Colonic mucosa (tissue), 4 donors: ENCODE results near the gene C19orf67. TPM values are rescaled to one million over a fixed set of nuclear protein-coding genes. Genes with fewer than 3 reads are reported as not detected.

Source experiments
- DNase-seq: peaks from one replicate; pipeline ENCODE4 v3.0.0-alpha.2; 2020
- H3K27ac ChIP-seq: fragments of 200-600 bp; one replicate; pipeline ENCODE4 v1.8.0; 2021
- H3K27me3 ChIP-seq: fragments of 200-600 bp; one replicate; pipeline ENCODE4 v1.8.0; 2021
- H3K36me3 ChIP-seq: fragments of 200-600 bp; one replicate; pipeline ENCODE4 v1.8.0; 2021
- H3K4me1 ChIP-seq: fragments of 200-600 bp; one replicate; pipeline ENCODE4 v1.8.0; 2021; ENCODE audit warnings: mild to moderate bottlenecking
- H3K4me3 ChIP-seq: fragments of 200-600 bp; one replicate; pipeline ENCODE4 v1.8.0; 2021
- H3K9ac ChIP-seq, 2 donors: one replicate each; pipeline ENCODE4 v1.7.0; 2013; ENCODE audit warnings: control low read depth in 2 of 2, low read depth in 2 of 2, low read length in 2 of 2
- H3K9me3 ChIP-seq: fragments of 200-600 bp; one replicate; pipeline ENCODE4 v1.8.0; 2021
- CTCF ChIP-seq: fragments of 200-600 bp; IDR thresholded peaks from one replicate; pipeline ENCODE4 v1.8.0; 2022; ENCODE audit warnings: antibody characterized with exemption, mild to moderate bottlenecking
- intact Hi-C: fragments of 100-400 bp; cut with DNase I; formaldehyde crosslinking; loops from one replicate; pipeline ENCODE4 v1.14.1; 2022
- total RNA-seq, 2 donors: library from RNA; stranded (reverse); fragmentation: NEBNext Ultra II Directional in 1 of 2; extraction: Animal tissue kit (Norgen Biotek cat#: 25700) in 1 of 2; gene quantifications; one replicate each; pipeline ENCODE4 v1.2.1, GENCODE V29; 2021
- donor health status: healthy.
- donor health status: DM: no; HTN: no; CAD: no.
- donor health status: DM: no; HTN: no; CAD: no.

C19orf67 gene
- total RNA-seq, 2 donors from 2014 or later: 0.19 TPM; not detected in 1

GRCh38 chr19:14062558-14062855 lies 23.1 kb downstream of the C19orf67 start:
- H3K9me3 ChIP-seq: no peaks in the 10 kb centered on the region
- H3K27ac ChIP-seq: no peak overlapping the region
- H3K4me1 ChIP-seq: peaks cover 3% of the 10 kb centered on the region
- no peak overlapping the region for H3K9ac ChIP-seq
- H3K36me3 ChIP-seq: no peaks in the 10 kb centered on the region
- H3K4me3 ChIP-seq: no peak overlapping the region
- intact Hi-C loops: no loop called here
- no peak for TF ChIP-seq CTCF
- peaks cover 4% of the 10 kb centered on the region for H3K27me3 ChIP-seq
- DNase-seq: no peak

GRCh38 chr19:14061751-14062557 lies 23.6 kb downstream of the C19orf67 start, which contains the start of gene PALM3:
Gene PALM3, minus strand, starts transcription at chr19:14062076. Its CDS starts 96 bp downstream, at chr19:14061980.
- Histone ChIP-seq H3K4me3 (no peak within 1 kb of the TSS), H3K27me3 (peaks cover 4% of the 10 kb centered on the region), H3K9ac (no peak within 1 kb of the TSS), H3K9me3 (no peaks in the 10 kb centered on the region), H3K4me1 (peaks cover 3% of the 10 kb centered on the region), H3K27ac (no peak within 1 kb of the TSS), H3K36me3 (no peaks in the 10 kb centered on the region)
- intact Hi-C loops: no loop called here
- no peak for TF ChIP-seq CTCF
- DNase-seq: no peak

GRCh38 chr19:14061081-14061749 lies 24.4 kb downstream of the C19orf67 start:
- Histone ChIP-seq H3K27me3 (peaks cover 4% of the 10 kb centered on the region), H3K9ac (no peak overlapping the region), H3K27ac (no peak overlapping the region), H3K9me3 (no peaks in the 10 kb centered on the region), H3K4me3 (no peak overlapping the region), H3K4me1 (peaks cover 3% of the 10 kb centered on the region), H3K36me3 (no peaks in the 10 kb centered on the region)
- no peak for DNase-seq
- no peak for TF ChIP-seq CTCF
- intact Hi-C loops: no loop called here

GRCh38 chr19:14059652-14060155 lies 25.9 kb downstream of the C19orf67 start:
- Histone ChIP-seq H3K4me3 (no peak overlapping the region), H3K27me3 (peaks cover 4% of the 10 kb centered on the region), H3K9me3 (no peaks in the 10 kb centered on the region), H3K27ac (no peak overlapping the region), H3K9ac (no peak overlapping the region), H3K4me1 (peaks cover 3% of the 10 kb centered on the region), H3K36me3 (no peaks in the 10 kb centered on the region)
- TF ChIP-seq CTCF: no peak
- intact Hi-C loops: no loop called here
- DNase-seq: no peak

- Histone ChIP-seq H3K9ac (no peak overlapping the region), H3K27ac (no peak overlapping the region), H3K9me3 (no peaks in the 10 kb centered on the region), H3K4me3 (no peak overlapping the region), H3K27me3 (peaks cover 4% of the 10 kb centered on the region), H3K36me3 (no peaks in the 10 kb centered on the region), H3K4me1 (peaks cover 3% of the 10 kb centered on the region)
- intact Hi-C loops: no loop called here
- TF ChIP-seq CTCF: peak; percentile 48
- DNase-seq: no peak
These were observed 26.5 kb downstream of the C19orf67 start for GRCh38 chr19:14059093-14059480.
